SK-N-SH (cell line): ENCODE results near the gene ACOT7. TPM values are rescaled to one million over a fixed set of nuclear protein-coding genes. Genes with fewer than 3 reads are reported as not detected.

ENCODE experiments used
- CTCF ChIA-PET: fragments of 300-600, 350-600 bp; formaldehyde crosslinking; extraction: SDS; loops from one replicate; lab custom pipeline; 2021; lab: Yijun Ruan, JAX
- POLR2A ChIA-PET: fragments of 350-600 bp; sonication (Branson Sonifier 250); formaldehyde crosslinking; extraction: SDS; loops from one replicate; lab custom pipeline; 2020; ENCODE audit warnings: antibody characterized with exemption, inconsistent platforms; lab: Yijun Ruan, JAX
- DNase-seq: peaks from one replicate; pipeline ENCODE4 v3.0.0; 2012
- H2AFZ ChIP-seq: fragments of 200-600 bp; sonication (generic); 2 replicates; pipeline ENCODE4 v1.8.1; 2016; ENCODE audit warnings: antibody characterized with exemption, mild to moderate bottlenecking, low read depth
- H3F3A ChIP-seq: fragments of 200-600 bp; sonication (generic); replicated peaks from 2 replicates; pipeline ENCODE3; 2016; ENCODE audit warnings: antibody characterized with exemption, mild to moderate bottlenecking; ENCODE audit not compliant: insufficient read depth
- H3K27ac ChIP-seq, 2 experiments: fragments of 200-500 bp in 1 of 2; fragments of 200-600 bp in 1 of 2; sonication (Bioruptor generic) in 1 of 2; sonication (generic), shearing (Covaris generic) in 1 of 2; 2 replicates each; pipeline versions ENCODE4 v1.5.1 to v1.6.1; 2014 to 2016; ENCODE audit warnings: low read depth in 2 of 2, inconsistent platforms in 1 of 2, low read length in 1 of 2, mild to moderate bottlenecking in 1 of 2, mixed read lengths in 1 of 2
- H3K27me3 ChIP-seq: fragments of 200-600 bp; sonication (generic), shearing (Covaris generic); 2 replicates; pipeline ENCODE4 v1.6.1; 2016; ENCODE audit warnings: mixed run types; ENCODE audit not compliant: insufficient read depth
- H3K36me3 ChIP-seq, 2 experiments: fragments of 200-500 bp in 1 of 2; fragments of 200-600 bp in 1 of 2; sonication (Bioruptor generic) in 1 of 2; sonication (generic) in 1 of 2; replicated peaks in 1 of 2; 2 replicates each; pipeline versions ENCODE3 to v1.5.1; 2014 to 2016; ENCODE audit warnings: low read length in 1 of 2, mild to moderate bottlenecking in 1 of 2; ENCODE audit not compliant: insufficient read depth in 2 of 2, control insufficient read depth in 1 of 2
- H3K4me1 ChIP-seq, 2 experiments: fragments of 200-500 bp in 1 of 2; fragments of 200-600 bp in 1 of 2; sonication (Bioruptor generic) in 1 of 2; sonication (generic), shearing (Covaris generic) in 1 of 2; 2 replicates each; pipeline versions ENCODE4 v1.5.1 to v1.6.1; 2014 to 2016; ENCODE audit warnings: low read depth in 1 of 2, low read length in 1 of 2, mixed run types in 1 of 2; ENCODE audit not compliant: insufficient read depth in 2 of 2, control insufficient read depth in 1 of 2
- H3K4me2 ChIP-seq: fragments of 200-600 bp; sonication (generic), shearing (Covaris generic); 2 replicates; pipeline ENCODE4 v1.6.1; 2017; ENCODE audit warnings: mixed run types
- H3K4me3 ChIP-seq, 2 experiments: fragments of 200-500 bp in 1 of 2; fragments of 200-600 bp in 1 of 2; sonication (Bioruptor generic) in 1 of 2; sonication (generic), shearing (Covaris generic) in 1 of 2; 2 replicates each; pipeline versions ENCODE4 v1.5.1 to v1.8.1; 2014 to 2016; ENCODE audit warnings: low read depth in 2 of 2, inconsistent platforms in 1 of 2, low read length in 1 of 2, mild to moderate bottlenecking in 1 of 2, mixed read lengths in 1 of 2, moderate library complexity in 1 of 2
- H3K79me2 ChIP-seq: fragments of 200-600 bp; sonication (generic); 2 replicates; pipeline ENCODE4 v1.8.1; 2017; ENCODE audit warnings: mild to moderate bottlenecking; ENCODE audit not compliant: insufficient read depth
- H3K9ac ChIP-seq: fragments of 200-600 bp; sonication (generic); 2 replicates; pipeline ENCODE4 v1.6.1; 2017; ENCODE audit warnings: mixed run types
- H3K9me2 ChIP-seq: fragments of 200-600 bp; sonication (generic); 2 replicates; pipeline ENCODE4 v1.6.1; 2017; ENCODE audit warnings: mixed run types
- H3K9me3 ChIP-seq: fragments of 200-600 bp; sonication (generic); 2 replicates; pipeline ENCODE4 v1.6.1; 2017; ENCODE audit warnings: mixed run types, mild to moderate bottlenecking, moderate library complexity
- H4K20me1 ChIP-seq: fragments of 200-600 bp; sonication (generic); 2 replicates; pipeline ENCODE4 v1.6.1; 2017; ENCODE audit warnings: mild to moderate bottlenecking, mixed run types; ENCODE audit not compliant: insufficient read depth
- EP300 ChIP-seq, 2 experiments: IDR thresholded peaks; 2 replicates each; pipeline versions ENCODE4 v1.4.0 to v1.6.1; 2012; ENCODE audit warnings: borderline replicate concordance in 1 of 2, low read depth in 1 of 2, low read length in 1 of 2
- GABPA ChIP-seq: IDR thresholded peaks from 2 replicates; pipeline ENCODE4 v1.4.0; 2012; ENCODE audit warnings: low read depth, mild to moderate bottlenecking
- IRF3 ChIP-seq: fragments of 150-350 bp; IDR thresholded peaks from 2 replicates; pipeline ENCODE4 v1.6.1; 2016; ENCODE audit warnings: mild to moderate bottlenecking, low read depth, low read length
- JUND ChIP-seq: IDR thresholded peaks from 2 replicates; pipeline ENCODE4 v1.4.0; 2012
- NFIC ChIP-seq: IDR thresholded peaks from 2 replicates; pipeline ENCODE4 v1.4.0; 2012; ENCODE audit warnings: borderline replicate concordance
- POLR2AphosphoS5 ChIP-seq: IDR thresholded peaks from 2 replicates; pipeline ENCODE4 v1.6.1; 2012; ENCODE audit warnings: low read depth, low read length
- RAD21 ChIP-seq: IDR thresholded peaks from 2 replicates; pipeline ENCODE4 v1.6.1; 2012; ENCODE audit warnings: mild to moderate bottlenecking, low read length
- RXRA ChIP-seq: IDR thresholded peaks from 2 replicates; pipeline ENCODE4 v1.4.0; 2012; ENCODE audit warnings: low read depth, mild to moderate bottlenecking, borderline replicate concordance
- SIN3A ChIP-seq: IDR thresholded peaks from 2 replicates; pipeline ENCODE4 v1.6.1; 2012; ENCODE audit warnings: low read depth, mild to moderate bottlenecking, low read length, moderate library complexity, borderline replicate concordance
- SMC3 ChIP-seq: IDR thresholded peaks from 2 replicates; pipeline ENCODE4 v1.6.1; 2012; ENCODE audit warnings: low read depth, low read length, improper control_type of control experiment
- TAF1 ChIP-seq: IDR thresholded peaks from 2 replicates; pipeline ENCODE4 v1.6.1; 2012; ENCODE audit warnings: low read depth, mild to moderate bottlenecking, low read length, moderate library complexity, borderline replicate concordance
- TEAD4 ChIP-seq: IDR thresholded peaks from 2 replicates; pipeline ENCODE4 v1.4.0; 2012; ENCODE audit warnings: mild to moderate bottlenecking, borderline replicate concordance; ENCODE audit not compliant: insufficient read depth
- WGBS: methylation state at CpG from one replicate; pipeline ENCODE4 v1.1.6; 2017; ENCODE audit warnings: low lambda C conversion rate; 5-methylcytosine and 5-hydroxymethylcytosine counted together
- polyA plus RNA-seq, 3 experiments: library from polyadenylated mRNA; depleted of rRNA; stranded (reverse); fragments of >200 nt; gene quantifications; 2 replicates each; pipeline ENCODE4 v1.2.3, GENCODE V29; 2012
- TF ChIP-seq, protein P1 (sequence below): fragments of 150-350 bp; IDR thresholded peaks from 2 replicates; pipeline ENCODE4 v1.6.1; 2017; ENCODE audit warnings: antibody characterized with exemption, low read length, low read depth, borderline replicate concordance
- TF ChIP-seq, protein P2 (sequence below): IDR thresholded peaks from 2 replicates; pipeline ENCODE4 v1.4.0; 2012; ENCODE audit warnings: low read depth, borderline replicate concordance

Gene ACOT7
- polyA plus RNA-seq, 1 of the 3 experiments (the other 2 are of a cell fraction), result 289 TPM

- ChIA-PET POLR2A (no interaction called here), CTCF (interaction anchor here (0.8 to 14.1 kb wide), 5 partner anchors 13 to 164 kb away, joined by 3 to 131 read pairs (median 8); no protein-coding TSS in a partner anchor)
- H3K27ac ChIP-seq, result no peak overlapping the region
- H3K27me3 ChIP-seq, result no peaks in the 10 kb centered on the region; the same call in 1 of the 2 replicates
- no peak overlapping the region for H3K9ac ChIP-seq
- no peaks in the 10 kb centered on the region for H3K36me3 ChIP-seq
- H3K4me3 ChIP-seq, result no peak overlapping the region
- no peaks in the 10 kb centered on the region for H3K9me3 ChIP-seq
- H3K4me1 ChIP-seq, result peaks cover 0 to 3% of the 10 kb centered on the region in 2 experiments; a peak in 1 of 4 replicates
- H3K79me2 ChIP-seq, result no peaks in the 10 kb centered on the region
- no peaks in the 10 kb centered on the region for H4K20me1 ChIP-seq
- no peak overlapping the region for H2AFZ ChIP-seq
- no peaks in the 10 kb centered on the region for H3K9me2 ChIP-seq
- no peak for DNase-seq
- peaks cover 3% of the 10 kb centered on the region for H3F3A ChIP-seq
- WGBS, result 77% methylated on average over 9 of the region's 13 CpGs
- no peak overlapping the region for H3K4me2 ChIP-seq
- TF ChIP-seq SMC3 (no peak), TEAD4 (no peak), NFIC (no peak), EP300 (IDR thresholded peaks at IDR 0.05; ENCODE audit: borderline replicate concordance in 1 of 2, low read depth in 1 of 2, low read length in 1 of 2) (no peak), RAD21 (no peak), RXRA (no peak), IRF3 (no peak), POLR2AphosphoS5 (no peak), TAF1 (no peak)
- TF ChIP-seq, protein P1, sequence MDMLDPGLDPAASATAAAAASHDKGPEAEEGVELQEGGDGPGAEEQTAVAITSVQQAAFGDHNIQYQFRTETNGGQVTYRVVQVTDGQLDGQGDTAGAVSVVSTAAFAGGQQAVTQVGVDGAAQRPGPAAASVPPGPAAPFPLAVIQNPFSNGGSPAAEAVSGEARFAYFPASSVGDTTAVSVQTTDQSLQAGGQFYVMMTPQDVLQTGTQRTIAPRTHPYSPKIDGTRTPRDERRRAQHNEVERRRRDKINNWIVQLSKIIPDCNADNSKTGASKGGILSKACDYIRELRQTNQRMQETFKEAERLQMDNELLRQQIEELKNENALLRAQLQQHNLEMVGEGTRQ, result no peak
- TF ChIP-seq, protein P2, sequence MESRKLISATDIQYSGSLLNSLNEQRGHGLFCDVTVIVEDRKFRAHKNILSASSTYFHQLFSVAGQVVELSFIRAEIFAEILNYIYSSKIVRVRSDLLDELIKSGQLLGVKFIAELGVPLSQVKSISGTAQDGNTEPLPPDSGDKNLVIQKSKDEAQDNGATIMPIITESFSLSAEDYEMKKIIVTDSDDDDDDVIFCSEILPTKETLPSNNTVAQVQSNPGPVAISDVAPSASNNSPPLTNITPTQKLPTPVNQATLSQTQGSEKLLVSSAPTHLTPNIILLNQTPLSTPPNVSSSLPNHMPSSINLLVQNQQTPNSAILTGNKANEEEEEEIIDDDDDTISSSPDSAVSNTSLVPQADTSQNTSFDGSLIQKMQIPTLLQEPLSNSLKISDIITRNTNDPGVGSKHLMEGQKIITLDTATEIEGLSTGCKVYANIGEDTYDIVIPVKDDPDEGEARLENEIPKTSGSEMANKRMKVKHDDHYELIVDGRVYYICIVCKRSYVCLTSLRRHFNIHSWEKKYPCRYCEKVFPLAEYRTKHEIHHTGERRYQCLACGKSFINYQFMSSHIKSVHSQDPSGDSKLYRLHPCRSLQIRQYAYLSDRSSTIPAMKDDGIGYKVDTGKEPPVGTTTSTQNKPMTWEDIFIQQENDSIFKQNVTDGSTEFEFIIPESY, result no peak
- TF ChIP-seq, all 33 proteins: peak for 0
Observed at GRCh38 chr1:6410248-6410893, 16.8 kb upstream of the ACOT7 start.

GRCh38 chr1:6409733-6410132 is 16.2 kb upstream of the ACOT7 start:
- WGBS, result 74% methylated on average over 6 of the region's 6 CpGs
- Histone ChIP-seq H2AFZ (no peak overlapping the region), H3F3A (peaks cover 3% of the 10 kb centered on the region), H3K27ac (no peak overlapping the region), H3K36me3 (no peaks in the 10 kb centered on the region), H4K20me1 (no peaks in the 10 kb centered on the region), H3K79me2 (no peaks in the 10 kb centered on the region), H3K4me3 (no peak overlapping the region), H3K9ac (no peak overlapping the region), H3K27me3 (no peaks in the 10 kb centered on the region), H3K4me1 (peaks cover 0 to 3% of the 10 kb centered on the region in 2 experiments; a peak in 1 of 4 replicates), H3K9me2 (no peaks in the 10 kb centered on the region), H3K9me3 (no peaks in the 10 kb centered on the region), H3K4me2 (no peak overlapping the region)
- ChIA-PET POLR2A (no interaction called here), CTCF (interaction anchor here (1.0 to 2.5 kb wide), 5 partner anchors 13 to 163 kb away, joined by 3 to 15 read pairs (median 7); no protein-coding TSS in a partner anchor)
- TF ChIP-seq SIN3A (no peak), JUND (no peak), GABPA (no peak)
- no peak for DNase-seq
